ENCODE data around the gene TMEM258.
A peak's percentile ranks its signal among the peaks of the same experiment; 100 is the strongest.

TMEM258 gene

GRCh38 chr11:61832754-61833153 lies 40.4 kb upstream of the TMEM258 start:
- Histone ChIP-seq H3K27ac (ENCODE audit: low read length, poor library complexity, severe bottlenecking) (no peak overlapping the region), H2AFZ (ENCODE audit: low read depth, low read length) (no peak overlapping the region), H3K18ac (ENCODE audit: low read depth in 1 of 2, low read length in 2 of 2) (no peak overlapping the region), H2BK5ac (ENCODE audit: low read depth, low read length, poor library complexity, severe bottlenecking) (no peak overlapping the region), H4K91ac (ENCODE audit: low read length) (no peak overlapping the region), H3K14ac (ENCODE audit: low read length in 2 of 2) (peak overlapping the region in 1 of 2 experiments; percentile 84), H3K9me3 (ENCODE audit: control insufficient read depth, low read length) (no peaks in the 10 kb centered on the region), H3K27me3 (ENCODE audit: control insufficient read depth in 1 of 2, insufficient read depth in 1 of 2, low read length in 2 of 2) (no peaks in the 10 kb centered on the region), H4K8ac (ENCODE audit: low read length) (peak overlapping the region; percentile 13), H3K36me3 (ENCODE audit: control insufficient read depth in 1 of 2, insufficient read depth in 2 of 2, low read depth in 1 of 2, low read length in 2 of 2) (peaks cover 15 to 32% of the 10 kb centered on the region in 2 experiments), H2BK15ac (ENCODE audit: low read depth, poor library complexity, severe bottlenecking) (peak overlapping the region; percentile 37), H3K9ac (ENCODE audit: low read length) (no peak overlapping the region), H3K4me2 (ENCODE audit: low read length, poor library complexity, severe bottlenecking) (no peak overlapping the region), H3K4me3 (ENCODE audit: insufficient read depth in 1 of 2, low read depth in 1 of 2, low read length in 2 of 2) (no peak overlapping the region), H3K79me1 (replicated peaks; ENCODE audit: low read length, poor library complexity, severe bottlenecking) (peaks cover 19% of the 10 kb centered on the region), H2BK12ac (ENCODE audit: low read length in 2 of 2) (peak overlapping the region in 1 of 2 experiments; percentile 29), H3K23ac (ENCODE audit: low read length in 2 of 2) (peak overlapping the region in 1 of 2 experiments; percentile 46), H2BK120ac (ENCODE audit: low read depth, low read length) (no peak overlapping the region), H3K4me1 (ENCODE audit: control insufficient read depth, insufficient read depth, low read depth, low read length) (peaks cover 39% of the 10 kb centered on the region), H3K4ac (ENCODE audit: low read depth in 1 of 2, low read length in 2 of 2) (no peak overlapping the region), H2AK5ac (ENCODE audit: low read length, severe bottlenecking) (no peak overlapping the region)
- WGBS = 96% methylated on average over 7 of the region's 7 CpGs
- no peak for DNase-seq

- no peak overlapping the region for H2BK15ac ChIP-seq (ENCODE audit: low read depth, poor library complexity, severe bottlenecking)
- peaks cover 39% of the 10 kb centered on the region for H3K4me1 ChIP-seq (ENCODE audit: control insufficient read depth, insufficient read depth, low read depth, low read length)
- H3K27me3 ChIP-seq (ENCODE audit: control insufficient read depth in 1 of 2, insufficient read depth in 1 of 2, low read length in 2 of 2) = no peaks in the 10 kb centered on the region
- H3K4me3 ChIP-seq (ENCODE audit: insufficient read depth in 1 of 2, low read depth in 1 of 2, low read length in 2 of 2) = no peak overlapping the region
- H3K4me2 ChIP-seq (ENCODE audit: low read length, poor library complexity, severe bottlenecking) = no peak overlapping the region
- H3K18ac ChIP-seq (ENCODE audit: low read depth in 1 of 2, low read length in 2 of 2) = no peak overlapping the region
- H3K36me3 ChIP-seq (ENCODE audit: control insufficient read depth in 1 of 2, insufficient read depth in 2 of 2, low read depth in 1 of 2, low read length in 2 of 2) = peaks cover 10 to 27% of the 10 kb centered on the region in 2 experiments
- H2BK5ac ChIP-seq (ENCODE audit: low read depth, low read length, poor library complexity, severe bottlenecking) = no peak overlapping the region
- no peak overlapping the region for H3K9ac ChIP-seq (ENCODE audit: low read length)
- H2AFZ ChIP-seq (ENCODE audit: low read depth, low read length) = no peak overlapping the region
- H3K14ac ChIP-seq (ENCODE audit: low read length in 2 of 2) = no peak overlapping the region
- no peak overlapping the region for H2BK12ac ChIP-seq (ENCODE audit: low read length in 2 of 2)
- H3K79me1 ChIP-seq (replicated peaks; ENCODE audit: low read length, poor library complexity, severe bottlenecking) = peaks cover 14% of the 10 kb centered on the region
- H3K27ac ChIP-seq (ENCODE audit: low read length, poor library complexity, severe bottlenecking) = no peak overlapping the region
- H4K91ac ChIP-seq (ENCODE audit: low read length) = no peak overlapping the region
- H2AK5ac ChIP-seq (ENCODE audit: low read length, severe bottlenecking) = no peak overlapping the region
- H3K23ac ChIP-seq (ENCODE audit: low read length in 2 of 2) = no peak overlapping the region
- H2BK120ac ChIP-seq (ENCODE audit: low read depth, low read length) = no peak overlapping the region
- 93% methylated on average over 4 of the region's 4 CpGs for WGBS
- H3K9me3 ChIP-seq (ENCODE audit: control insufficient read depth, low read length) = no peaks in the 10 kb centered on the region
- H3K4ac ChIP-seq (ENCODE audit: low read depth in 1 of 2, low read length in 2 of 2) = no peak overlapping the region
- H4K8ac ChIP-seq (ENCODE audit: low read length) = no peak overlapping the region
- DNase-seq = no peak
Measured at GRCh38 chr11:61832207-61832606, 39.8 kb upstream of the TMEM258 start.

DNA sequence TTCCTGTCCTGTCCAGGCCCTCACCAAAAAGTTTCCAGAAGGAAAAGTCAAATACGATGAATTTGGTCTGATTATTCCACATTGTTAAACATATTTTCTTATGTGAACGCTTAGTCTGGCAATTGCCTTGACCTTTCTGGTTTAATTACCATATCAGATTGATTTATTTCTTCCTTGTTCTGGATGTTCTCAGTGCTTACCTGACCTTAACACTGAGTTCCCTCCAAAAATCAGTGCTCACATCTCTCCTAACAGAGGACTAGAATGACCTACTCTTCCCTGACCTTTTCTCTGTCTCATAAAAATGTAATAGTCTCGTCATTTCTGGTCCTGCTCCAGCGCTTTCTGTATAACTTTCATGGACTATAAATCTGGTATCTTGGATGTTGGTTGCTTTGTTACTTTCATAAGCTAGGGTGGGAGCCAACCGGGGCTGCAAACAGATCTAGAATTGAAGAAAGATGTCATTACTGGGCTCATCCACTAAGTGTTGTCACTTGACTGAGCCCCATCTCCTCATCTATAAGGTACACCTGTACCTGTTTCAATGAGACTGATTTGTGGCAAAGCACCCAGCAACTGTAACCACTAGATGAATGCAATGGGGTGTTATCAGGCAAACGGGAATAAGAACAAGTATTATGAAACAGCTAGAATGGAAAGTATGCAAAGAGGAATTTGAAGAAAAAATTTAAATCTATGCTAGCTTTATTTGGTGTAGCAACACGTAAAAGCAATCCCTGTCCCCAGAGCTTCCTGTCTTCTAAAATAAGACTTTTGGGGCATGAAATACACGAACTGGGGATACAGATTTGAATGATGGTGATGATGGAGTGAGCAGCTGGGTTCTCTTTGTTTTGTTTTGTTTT lies 38.1 kb upstream of the TMEM258 start:
- no peak overlapping the region for H2AK5ac ChIP-seq (ENCODE audit: low read length, severe bottlenecking)
- no peak overlapping the region for H2BK15ac ChIP-seq (ENCODE audit: low read depth, poor library complexity, severe bottlenecking)
- peak overlapping the region in 1 of 2 experiments; percentile 38 for H3K4ac ChIP-seq (ENCODE audit: low read depth in 1 of 2, low read length in 2 of 2)
- H4K8ac ChIP-seq (ENCODE audit: low read length) = no peak overlapping the region
- H3K18ac ChIP-seq (ENCODE audit: low read depth in 1 of 2, low read length in 2 of 2) = no peak overlapping the region
- H3K27me3 ChIP-seq (ENCODE audit: control insufficient read depth in 1 of 2, insufficient read depth in 1 of 2, low read length in 2 of 2) = no peaks in the 10 kb centered on the region
- H3K4me2 ChIP-seq (ENCODE audit: low read length, poor library complexity, severe bottlenecking) = no peak overlapping the region
- H4K91ac ChIP-seq (ENCODE audit: low read length) = no peak overlapping the region
- no peak overlapping the region for H2BK12ac ChIP-seq (ENCODE audit: low read length in 2 of 2)
- no peak for DNase-seq
- H2BK5ac ChIP-seq (ENCODE audit: low read depth, low read length, poor library complexity, severe bottlenecking) = no peak overlapping the region
- peak overlapping the region in 1 of 2 experiments; percentile 87 for H3K4me3 ChIP-seq (ENCODE audit: insufficient read depth in 1 of 2, low read depth in 1 of 2, low read length in 2 of 2)
- H3K79me1 ChIP-seq (replicated peaks; ENCODE audit: low read length, poor library complexity, severe bottlenecking) = peaks cover 13% of the 10 kb centered on the region
- H3K36me3 ChIP-seq (ENCODE audit: control insufficient read depth in 1 of 2, insufficient read depth in 2 of 2, low read depth in 1 of 2, low read length in 2 of 2) = peaks cover 10 to 26% of the 10 kb centered on the region in 2 experiments
- H2BK120ac ChIP-seq (ENCODE audit: low read depth, low read length) = no peak overlapping the region
- no peak overlapping the region for H3K14ac ChIP-seq (ENCODE audit: low read length in 2 of 2)
- peak overlapping the region; percentile 3 for H3K9ac ChIP-seq (ENCODE audit: low read length)
- no peaks in the 10 kb centered on the region for H3K9me3 ChIP-seq (ENCODE audit: control insufficient read depth, low read length)
- H3K23ac ChIP-seq (ENCODE audit: low read length in 2 of 2) = no peak overlapping the region
- 54% methylated on average over 6 of the region's 8 CpGs for WGBS
- no peak overlapping the region for H2AFZ ChIP-seq (ENCODE audit: low read depth, low read length)
- no peak overlapping the region for H3K27ac ChIP-seq (ENCODE audit: low read length, poor library complexity, severe bottlenecking)
- H3K4me1 ChIP-seq (ENCODE audit: control insufficient read depth, insufficient read depth, low read depth, low read length) = peaks cover 43% of the 10 kb centered on the region

DNA sequence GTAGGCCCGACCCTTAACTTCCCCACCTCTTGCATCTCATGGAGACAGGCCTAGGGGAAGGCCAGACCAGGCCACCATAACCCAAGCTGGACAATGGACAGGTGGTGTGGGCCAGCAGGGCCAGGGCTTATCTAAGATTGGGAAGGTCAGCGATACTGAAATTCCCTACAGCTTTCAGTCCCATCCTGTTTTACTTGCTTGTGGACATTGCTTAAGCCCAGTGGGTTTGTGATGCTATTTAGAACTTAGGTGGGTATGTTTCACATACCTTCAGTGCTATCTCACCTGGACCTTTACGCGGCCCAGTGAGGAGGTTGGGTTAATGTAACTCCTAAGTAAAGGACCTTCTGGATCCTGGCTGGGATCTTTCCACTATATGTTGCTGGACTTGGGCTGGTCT lies 37.4 kb upstream of the TMEM258 start:
- Histone ChIP-seq H3K18ac (ENCODE audit: low read depth in 1 of 2, low read length in 2 of 2) (peak overlapping the region in 1 of 2 experiments; percentile 65), H3K4ac (ENCODE audit: low read depth in 1 of 2, low read length in 2 of 2) (peak overlapping the region in 1 of 2 experiments; percentile 38), H4K91ac (ENCODE audit: low read length) (no peak overlapping the region), H3K9me3 (ENCODE audit: control insufficient read depth, low read length) (no peaks in the 10 kb centered on the region), H2AK5ac (ENCODE audit: low read length, severe bottlenecking) (peak overlapping the region; percentile 26), H3K27ac (ENCODE audit: low read length, poor library complexity, severe bottlenecking) (no peak overlapping the region), H3K23ac (ENCODE audit: low read length in 2 of 2) (peak overlapping the region in 1 of 2 experiments; percentile 73), H3K27me3 (ENCODE audit: control insufficient read depth in 1 of 2, insufficient read depth in 1 of 2, low read length in 2 of 2) (no peaks in the 10 kb centered on the region), H3K79me1 (replicated peaks; ENCODE audit: low read length, poor library complexity, severe bottlenecking) (peaks cover 11% of the 10 kb centered on the region), H2AFZ (ENCODE audit: low read depth, low read length) (no peak overlapping the region), H3K4me1 (ENCODE audit: control insufficient read depth, insufficient read depth, low read depth, low read length) (peaks cover 40% of the 10 kb centered on the region), H2BK12ac (ENCODE audit: low read length in 2 of 2) (peak overlapping the region in 1 of 2 experiments; percentile 76), H3K4me3 (ENCODE audit: insufficient read depth in 1 of 2, low read depth in 1 of 2, low read length in 2 of 2) (peak overlapping the region in 1 of 2 experiments; percentile 87), H3K4me2 (ENCODE audit: low read length, poor library complexity, severe bottlenecking) (peak overlapping the region; percentile 94), H3K14ac (ENCODE audit: low read length in 2 of 2) (peak overlapping the region in 1 of 2 experiments; percentile 93), H3K36me3 (ENCODE audit: control insufficient read depth in 1 of 2, insufficient read depth in 2 of 2, low read depth in 1 of 2, low read length in 2 of 2) (peaks cover 10 to 26% of the 10 kb centered on the region in 2 experiments), H2BK120ac (ENCODE audit: low read depth, low read length) (no peak overlapping the region), H4K8ac (ENCODE audit: low read length) (no peak overlapping the region), H2BK5ac (ENCODE audit: low read depth, low read length, poor library complexity, severe bottlenecking) (no peak overlapping the region), H2BK15ac (ENCODE audit: low read depth, poor library complexity, severe bottlenecking) (no peak overlapping the region), H3K9ac (ENCODE audit: low read length) (peak overlapping the region; percentile 87)
- DNase-seq = no peak
- 100% methylated on average over 2 of the region's 4 CpGs for WGBS
